ENCODE results near the gene GDA.

DNA sequence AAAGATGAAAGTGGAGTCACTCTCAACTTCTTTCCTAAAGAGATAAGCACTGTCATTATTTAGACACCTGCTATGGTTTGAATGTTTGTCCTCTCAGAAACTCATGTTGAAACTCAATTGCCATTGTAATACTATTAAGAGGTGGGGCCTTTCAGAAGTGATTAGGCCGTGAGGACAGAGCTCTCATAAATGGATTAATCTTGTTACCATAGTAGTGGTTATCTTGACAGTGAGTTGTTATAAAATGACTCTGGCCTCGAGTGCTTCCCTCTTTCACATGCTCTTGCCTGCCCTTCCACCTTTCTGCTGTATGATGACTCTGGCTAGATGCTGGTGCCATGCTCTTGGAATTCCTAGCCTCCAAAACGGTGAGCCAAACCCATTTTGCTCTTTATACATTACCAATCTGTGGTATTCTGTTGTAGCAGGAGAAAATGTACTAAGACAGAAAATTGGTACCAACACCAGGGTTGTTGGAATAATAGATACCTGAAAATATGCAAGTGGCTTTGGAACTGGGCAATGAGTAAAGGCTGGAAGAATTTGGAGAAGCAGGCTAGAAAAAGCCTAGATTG, 38.0 kb downstream of the GDA start:
- TF ChIP-seq, protein P1, sequence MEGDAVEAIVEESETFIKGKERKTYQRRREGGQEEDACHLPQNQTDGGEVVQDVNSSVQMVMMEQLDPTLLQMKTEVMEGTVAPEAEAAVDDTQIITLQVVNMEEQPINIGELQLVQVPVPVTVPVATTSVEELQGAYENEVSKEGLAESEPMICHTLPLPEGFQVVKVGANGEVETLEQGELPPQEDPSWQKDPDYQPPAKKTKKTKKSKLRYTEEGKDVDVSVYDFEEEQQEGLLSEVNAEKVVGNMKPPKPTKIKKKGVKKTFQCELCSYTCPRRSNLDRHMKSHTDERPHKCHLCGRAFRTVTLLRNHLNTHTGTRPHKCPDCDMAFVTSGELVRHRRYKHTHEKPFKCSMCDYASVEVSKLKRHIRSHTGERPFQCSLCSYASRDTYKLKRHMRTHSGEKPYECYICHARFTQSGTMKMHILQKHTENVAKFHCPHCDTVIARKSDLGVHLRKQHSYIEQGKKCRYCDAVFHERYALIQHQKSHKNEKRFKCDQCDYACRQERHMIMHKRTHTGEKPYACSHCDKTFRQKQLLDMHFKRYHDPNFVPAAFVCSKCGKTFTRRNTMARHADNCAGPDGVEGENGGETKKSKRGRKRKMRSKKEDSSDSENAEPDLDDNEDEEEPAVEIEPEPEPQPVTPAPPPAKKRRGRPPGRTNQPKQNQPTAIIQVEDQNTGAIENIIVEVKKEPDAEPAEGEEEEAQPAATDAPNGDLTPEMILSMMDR (IDR thresholded peaks at IDR 0.05; ENCODE audit: low read depth, low read length): no peak
- TF ChIP-seq EZH2phosphoT487 (IDR thresholded peaks at IDR 0.05; ENCODE audit: low read depth): no peak
